NCI-H526 treated with DMSO at 0.1 percent for 48 hours (cell line): Measurements from ENCODE around the gene PRKAA1.

Experiments
- DNase-seq: peaks from one replicate; lab custom pipeline; 2025; lab: John Stamatoyannopoulos, UW

Gene PRKAA1

DNA sequence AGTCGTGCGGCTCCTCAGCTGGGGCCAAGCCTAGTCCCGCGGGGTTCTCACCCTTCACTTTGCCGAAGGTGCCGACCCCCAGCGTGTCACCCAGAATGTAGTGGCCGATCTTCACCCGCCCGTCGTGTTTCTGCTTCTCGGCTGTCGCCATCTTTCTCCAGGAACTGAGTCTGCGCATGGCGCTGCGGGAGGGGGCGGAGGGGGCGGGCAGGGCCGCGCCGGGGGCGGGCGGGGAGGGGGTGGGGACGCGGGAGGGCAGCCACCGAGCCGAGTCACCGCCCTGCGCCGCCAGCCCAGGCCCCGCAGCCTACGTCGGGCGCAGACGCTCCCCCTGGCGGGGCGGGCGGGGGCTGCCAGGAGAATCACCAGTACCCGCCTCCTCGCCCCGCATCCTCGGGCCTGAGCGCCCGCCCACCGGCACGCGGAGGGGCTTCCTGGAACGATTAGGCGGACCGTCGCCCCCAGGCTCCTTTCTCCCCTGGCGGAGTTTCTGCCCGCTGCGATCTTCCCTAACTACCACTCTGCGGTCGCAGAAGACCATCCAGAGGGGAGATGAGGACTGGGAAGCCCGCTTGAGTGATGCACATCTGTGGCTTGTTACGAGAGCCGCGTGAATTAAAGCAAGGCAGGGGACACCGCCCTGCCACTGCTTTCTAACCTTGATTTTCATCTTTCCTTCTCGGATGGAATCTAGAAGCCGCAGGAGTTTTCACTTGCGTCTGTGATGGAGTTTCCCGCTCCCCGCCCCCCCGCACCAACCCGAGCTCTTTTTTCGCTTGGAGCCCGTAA lies at the start of gene PRKAA1:
Gene PRKAA1 (minus strand): TSS at position 363 of the 789 bp plus-strand sequence. CDS start 185 bp downstream, at position 178.
- DNase-seq = peak; percentile 90

DNA sequence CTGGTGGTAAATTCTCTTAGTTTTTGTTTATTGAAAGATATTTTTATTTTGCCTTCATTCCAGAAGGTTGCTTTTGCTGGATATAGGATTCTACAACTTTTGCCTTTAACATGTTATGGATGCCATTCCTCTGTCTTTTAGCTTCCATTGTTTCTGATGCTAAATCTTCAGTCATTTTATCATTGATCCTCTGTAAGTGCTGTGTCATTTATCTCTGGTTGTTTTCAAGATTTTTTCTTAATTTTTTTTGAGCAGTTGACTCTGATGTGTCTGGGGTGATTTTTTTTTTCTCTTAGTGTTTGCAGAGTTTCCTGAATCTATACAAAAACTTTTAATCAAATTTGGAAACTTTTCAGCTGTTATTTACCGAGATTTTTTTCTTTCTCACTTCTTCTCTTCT lies 49.4 kb upstream of the PRKAA1 start:
- DNase-seq = no peak

DNA sequence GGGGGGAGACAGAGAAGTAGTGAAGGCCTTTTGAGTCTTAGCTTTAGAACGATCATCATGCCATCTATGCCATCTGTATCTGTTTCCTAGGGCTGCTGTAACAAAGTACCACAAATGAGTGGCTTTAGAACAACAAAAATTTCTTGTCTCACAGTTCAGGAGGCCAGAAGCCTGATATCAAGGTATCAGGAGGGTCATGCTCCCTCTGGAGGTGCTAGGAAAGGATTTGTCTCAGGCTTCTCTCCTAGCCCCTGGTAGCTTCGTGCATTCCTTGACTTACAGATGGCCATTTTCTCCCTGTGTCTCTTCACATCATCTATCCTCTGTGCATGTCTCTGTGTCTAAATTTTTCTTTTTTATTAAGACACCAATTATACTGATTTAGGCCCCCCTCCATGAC lies 48.2 kb upstream of the PRKAA1 start:
- DNase-seq = no peak

DNA sequence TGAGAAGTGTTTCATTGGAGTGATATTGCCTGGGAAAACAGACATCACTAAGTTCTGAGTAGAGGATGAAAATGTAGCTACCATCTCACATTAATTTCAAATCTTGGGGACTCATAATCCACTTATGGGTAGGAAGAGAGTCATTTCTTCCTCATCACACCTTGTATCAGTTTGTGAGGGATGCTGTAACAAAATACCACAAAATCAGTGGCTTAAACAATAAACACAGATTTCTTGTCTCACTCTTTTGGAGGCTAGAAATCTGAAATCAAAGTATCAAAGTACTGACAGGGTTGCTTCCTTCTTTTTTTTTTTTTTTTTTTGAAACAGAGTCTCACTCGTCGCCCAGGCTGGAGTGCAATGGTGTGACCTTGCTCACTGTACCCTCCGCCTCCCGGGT lies 46.4 kb upstream of the PRKAA1 start:
- DNase-seq = no peak

DNA sequence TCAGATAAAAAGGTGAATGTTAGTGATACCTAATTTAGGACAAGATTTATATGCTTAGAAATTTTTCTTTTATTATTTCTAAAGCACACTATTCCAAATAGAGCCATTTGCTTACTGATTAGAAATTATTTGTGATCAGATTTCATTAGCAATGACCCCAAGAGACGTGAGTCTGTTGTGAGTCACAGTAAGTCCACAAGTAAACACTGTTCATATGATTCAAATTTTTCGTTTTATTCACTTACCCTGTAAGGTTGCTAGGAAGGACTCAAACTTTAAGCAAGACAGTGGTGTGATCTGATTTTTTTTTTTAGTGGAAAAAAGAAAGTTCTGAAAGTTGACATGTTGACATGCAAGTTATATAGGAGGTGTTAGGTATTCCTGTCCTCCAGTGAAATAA lies 44.2 kb upstream of the PRKAA1 start:
- DNase-seq = no peak

DNA sequence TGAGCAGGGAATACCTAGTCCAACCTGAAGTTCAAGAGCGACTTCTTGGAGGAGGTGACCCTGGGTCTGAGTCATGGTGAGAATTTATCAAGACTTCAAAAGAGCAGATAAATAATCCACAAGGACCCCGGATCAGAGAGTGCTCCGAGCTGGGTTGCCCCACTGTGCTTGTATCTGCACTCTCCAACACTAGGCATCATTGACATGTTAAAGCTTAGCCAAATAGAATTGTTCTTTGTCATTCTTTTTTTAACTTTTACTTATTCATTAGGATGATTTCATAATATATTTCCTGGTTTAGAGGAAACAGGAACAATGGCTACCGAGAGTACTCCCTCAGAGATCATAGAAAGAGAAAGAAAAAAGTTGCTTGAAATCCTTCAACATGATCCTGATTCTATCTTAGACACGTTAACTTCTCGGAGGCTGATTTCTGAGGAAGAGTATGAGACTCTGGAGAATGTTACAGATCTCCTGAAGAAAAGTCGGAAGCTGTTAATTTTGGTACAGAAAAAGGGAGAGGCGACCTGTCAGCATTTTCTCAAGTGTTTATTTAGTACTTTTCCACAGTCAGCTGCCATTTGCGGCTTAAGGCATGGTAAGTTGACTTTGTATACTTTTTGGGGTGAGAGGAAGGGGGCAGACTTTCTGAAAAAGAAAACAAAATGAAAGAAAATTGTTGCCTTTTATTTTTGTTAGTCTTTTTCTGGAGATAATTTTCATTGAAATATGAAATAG lies 43.1 kb upstream of the PRKAA1 start, which contains the start of gene CARD6:
Gene CARD6 (plus strand): TSS at position 300 of the 738 bp plus-strand sequence. CDS start 16 bp downstream, at position 316.
- DNase-seq = no peak

DNA sequence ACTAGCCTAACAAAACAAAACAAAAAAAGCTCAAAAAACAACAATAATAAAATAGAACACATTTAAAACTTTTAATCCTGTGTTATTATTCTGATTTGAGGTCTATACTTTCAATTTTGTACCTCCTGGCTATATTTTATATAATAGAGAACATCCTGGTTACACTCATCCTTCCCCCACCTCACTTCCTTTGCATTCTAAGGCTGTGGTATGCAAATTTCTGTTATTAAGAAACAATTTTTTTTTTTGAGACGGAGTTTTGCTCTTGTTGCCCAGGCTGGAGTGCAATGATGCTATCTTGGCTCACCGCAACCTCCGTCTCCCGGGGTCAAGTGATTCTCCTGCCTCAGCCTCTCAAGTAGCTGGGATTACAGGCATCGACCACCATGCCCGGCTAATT lies 39.9 kb upstream of the PRKAA1 start:
- no peak for DNase-seq

DNA sequence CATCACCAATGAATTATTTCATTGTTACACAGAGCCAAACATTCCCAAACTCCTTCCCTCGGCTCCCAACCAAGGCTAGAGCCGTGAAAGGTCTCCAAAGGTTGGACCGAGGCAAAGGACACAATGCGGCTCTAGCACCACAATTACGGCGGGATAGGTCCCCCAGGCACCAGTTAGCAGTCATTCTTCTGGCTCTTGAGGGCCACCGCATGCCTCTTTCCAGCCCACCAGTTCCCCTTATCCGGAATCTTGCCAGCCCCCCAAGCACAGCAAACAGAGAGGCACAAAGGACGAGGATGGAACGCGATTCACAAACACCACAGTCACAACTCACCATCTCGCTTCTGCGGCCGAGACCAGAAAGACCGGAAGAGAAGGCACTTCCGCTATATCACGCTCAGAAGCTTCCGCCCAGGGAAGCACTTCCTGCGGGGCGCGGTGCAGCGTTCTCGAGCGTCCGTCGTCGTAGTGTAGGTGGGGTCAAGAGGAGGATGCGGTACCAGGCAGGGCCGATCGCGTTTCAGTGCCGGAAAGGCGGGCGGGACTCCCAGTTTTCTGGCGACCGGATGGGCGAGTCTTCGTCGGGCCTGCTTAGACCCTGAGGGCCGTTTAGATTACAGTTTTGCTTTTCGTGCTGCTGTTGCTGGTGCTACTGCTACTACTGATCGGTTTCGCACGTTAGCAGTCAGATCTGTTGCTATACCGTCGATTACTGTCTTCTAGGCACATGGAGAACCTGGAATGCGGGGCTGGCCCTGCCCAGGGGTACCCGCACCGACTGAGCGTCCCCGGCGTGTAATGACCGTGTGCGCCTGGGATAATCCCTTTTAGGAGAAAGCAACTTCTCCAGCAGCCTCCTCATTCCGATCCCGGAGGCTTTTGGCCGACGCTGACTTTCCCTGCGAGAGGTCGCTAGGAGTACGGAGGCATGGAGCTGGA lies 36.9 kb upstream of the PRKAA1 start, which contains the start of gene RPL37:
Gene RPL37 (minus strand): TSS at position 374 of the 939 bp plus-strand sequence. CDS start 37 bp downstream, at position 337.
- peak; percentile 98 for DNase-seq

DNA sequence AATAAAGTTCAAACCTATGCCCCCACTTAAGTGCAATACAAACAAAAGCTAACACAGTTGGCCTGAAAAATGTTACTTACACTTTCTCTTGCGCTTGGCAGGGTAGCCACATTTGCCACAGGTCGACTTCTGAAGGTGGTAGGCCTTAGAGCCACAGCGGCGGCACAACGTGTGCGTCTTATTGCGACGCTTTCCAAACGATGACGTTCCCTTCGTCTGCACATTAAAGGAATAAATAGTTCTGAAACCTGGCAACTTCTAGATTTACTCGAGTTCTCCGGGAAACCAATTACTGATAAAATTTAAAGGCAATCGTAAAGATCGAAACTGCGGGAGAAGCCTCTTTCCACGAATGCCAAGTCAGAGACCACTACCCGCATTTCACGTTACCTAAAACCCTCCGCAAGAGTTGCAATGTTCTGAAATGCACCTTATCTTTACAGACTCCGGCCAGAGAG lies 36.2 kb upstream of the PRKAA1 start:
- DNase-seq = no peak

DNA sequence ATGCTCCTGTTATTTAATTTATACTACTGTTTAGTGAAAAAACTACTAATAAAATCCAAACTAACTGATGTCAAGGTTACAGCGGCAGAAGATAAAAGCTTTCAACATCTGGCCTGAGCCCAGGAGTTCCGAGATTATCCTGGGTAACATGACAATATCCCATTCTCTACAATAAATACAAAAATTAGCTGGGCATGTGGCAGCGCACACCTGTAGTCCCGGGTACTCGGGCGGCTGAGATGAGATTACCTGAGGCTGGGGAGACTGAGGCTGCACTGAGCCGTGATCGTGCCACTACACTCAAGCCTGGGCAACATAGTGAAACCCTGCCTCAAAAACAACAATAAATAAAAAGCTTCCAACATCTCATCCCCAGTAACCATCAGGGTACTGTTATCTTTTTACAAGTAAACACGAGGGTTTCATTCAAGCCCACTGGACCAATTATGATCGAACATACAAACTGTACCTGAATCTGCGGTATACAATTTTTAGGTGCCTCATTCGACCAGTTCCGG lies 35.6 kb upstream of the PRKAA1 start:
- no peak for DNase-seq

DNA sequence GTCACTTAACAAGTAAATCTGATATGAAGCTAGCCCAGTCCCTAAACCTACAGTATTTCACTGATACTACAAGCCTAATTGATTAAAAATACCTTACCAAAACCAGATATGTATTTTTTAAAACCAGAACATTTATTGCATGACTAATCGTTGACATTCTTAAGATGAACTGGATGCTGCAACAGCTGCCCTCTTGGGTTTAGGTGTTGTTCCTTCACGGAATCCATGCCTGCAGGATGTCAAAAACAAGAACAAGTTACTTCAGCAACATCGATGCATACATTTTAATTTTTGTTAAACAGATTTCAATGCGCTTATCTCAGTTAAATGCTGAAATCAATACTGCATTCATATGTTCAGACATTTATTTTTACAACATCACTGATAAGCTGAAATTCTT lies 34.2 kb upstream of the PRKAA1 start:
- DNase-seq = no peak

DNA sequence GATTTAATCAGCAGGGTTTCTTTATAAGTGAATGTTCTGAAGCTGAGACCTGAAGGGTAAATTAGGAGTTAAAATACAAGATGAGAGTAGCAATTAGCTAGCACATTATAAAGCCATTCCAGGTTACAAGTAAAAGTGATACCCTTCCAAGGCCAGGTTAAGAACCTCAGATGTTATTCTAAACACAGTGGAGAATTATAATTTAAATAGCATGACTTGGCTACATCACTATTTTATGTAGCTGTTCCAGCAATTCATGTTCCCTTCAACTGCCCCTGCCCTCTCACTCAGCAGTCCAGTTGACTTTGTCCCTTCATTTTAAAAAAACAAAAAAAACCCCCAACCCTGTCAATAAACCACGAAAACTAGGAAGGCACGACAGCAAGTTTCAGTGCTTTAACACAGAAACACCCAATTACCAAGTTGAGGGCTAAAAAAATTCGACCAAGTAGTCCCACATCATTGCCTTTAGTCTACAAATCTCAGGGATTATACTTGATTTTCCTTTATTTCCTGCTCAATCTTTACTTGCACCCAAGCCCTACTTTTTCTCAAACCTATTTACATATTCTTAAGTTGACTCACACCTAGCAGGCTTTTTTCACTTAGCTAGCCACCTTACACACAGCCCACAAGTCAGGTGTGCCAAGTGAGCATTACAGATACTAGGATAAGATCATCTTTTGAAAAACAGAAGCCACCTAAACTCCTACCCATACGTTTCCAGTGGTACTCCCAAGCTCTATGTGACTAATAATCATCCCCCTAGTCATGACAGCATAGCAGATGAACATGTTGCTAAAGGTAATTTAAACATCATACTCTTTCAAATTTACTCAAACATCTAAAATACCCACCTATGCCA lies 33.4 kb upstream of the PRKAA1 start:
- DNase-seq = no peak

DNA sequence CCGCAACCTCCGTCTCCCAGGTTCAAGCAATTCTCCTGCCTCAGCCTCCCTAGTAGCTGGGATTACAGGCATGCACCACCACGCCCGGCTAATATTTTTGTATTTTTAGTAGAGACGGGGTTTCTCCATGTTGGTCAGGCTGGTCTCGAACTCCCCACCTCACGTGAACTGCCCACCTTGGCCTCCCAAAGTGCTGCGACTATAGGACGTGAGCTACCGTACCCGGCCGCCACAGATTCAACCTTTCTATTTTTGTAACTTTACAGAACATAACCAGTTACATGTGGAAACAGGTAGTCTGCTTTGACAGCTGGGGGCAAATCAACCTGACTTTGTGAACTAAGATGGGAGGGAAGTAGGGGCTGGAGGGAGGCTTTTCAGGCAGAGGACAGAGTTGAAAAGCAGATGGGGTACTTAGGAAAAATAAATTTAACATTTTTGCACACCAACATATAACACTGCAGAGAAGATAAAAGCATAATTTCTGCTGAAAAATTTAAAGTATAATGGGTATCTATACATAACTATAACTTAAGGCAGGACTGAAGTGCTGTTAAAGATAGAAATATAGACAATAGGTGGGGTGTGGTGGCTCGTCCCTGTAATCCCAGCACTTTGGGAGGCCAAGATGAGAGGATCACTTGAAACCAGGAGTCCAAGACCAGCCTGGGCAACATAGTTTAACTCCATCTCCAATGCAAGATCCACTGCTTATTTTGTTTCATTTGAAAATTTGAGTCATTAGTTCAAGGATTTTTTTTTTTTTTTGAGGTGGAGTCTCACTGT lies 31.8 kb upstream of the PRKAA1 start:
- no peak for DNase-seq

DNA sequence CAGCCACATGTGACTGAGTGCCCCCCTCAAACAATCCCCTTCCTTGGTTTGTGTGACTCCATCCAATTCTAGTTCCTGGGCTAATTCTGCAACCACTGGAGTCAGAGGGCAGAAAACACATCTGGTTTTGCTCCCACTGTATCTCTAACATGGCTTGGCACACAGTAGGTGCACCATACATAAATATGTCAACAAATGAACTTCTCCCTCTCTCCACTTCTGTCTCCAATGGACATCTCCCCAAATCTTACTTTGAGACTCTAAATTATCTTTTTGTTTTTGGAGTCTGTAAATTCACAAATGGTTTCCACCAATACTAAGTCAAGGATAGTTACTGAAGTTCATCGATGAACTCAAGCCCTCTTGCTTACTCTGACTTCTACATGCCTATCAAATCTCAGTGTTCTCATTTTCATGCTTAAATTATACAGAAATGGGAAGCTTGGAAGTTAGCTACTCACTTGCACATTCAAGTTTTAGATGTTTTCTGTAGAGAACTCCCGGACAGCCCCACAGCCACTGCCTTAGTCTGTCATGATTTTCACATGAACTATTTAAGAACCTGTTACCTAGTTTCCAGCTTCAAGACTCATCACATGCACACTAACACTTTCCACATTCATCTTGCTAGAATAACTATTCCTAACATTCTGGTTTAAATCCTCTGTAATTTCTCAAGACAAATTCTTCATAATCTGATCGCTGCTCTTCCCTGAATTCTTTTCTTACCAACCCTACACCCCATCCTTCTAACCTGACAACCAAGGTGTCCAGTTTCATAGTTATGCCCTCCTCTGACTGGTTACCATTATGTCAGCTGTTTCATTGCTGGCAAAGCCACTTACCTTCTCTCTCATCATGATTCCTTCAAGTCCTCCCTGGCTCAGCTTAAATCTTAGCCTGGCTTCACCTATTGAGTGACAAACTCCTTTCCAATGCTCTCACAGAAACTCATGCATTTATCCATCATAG lies 30.8 kb upstream of the PRKAA1 start:
- no peak for DNase-seq

DNA sequence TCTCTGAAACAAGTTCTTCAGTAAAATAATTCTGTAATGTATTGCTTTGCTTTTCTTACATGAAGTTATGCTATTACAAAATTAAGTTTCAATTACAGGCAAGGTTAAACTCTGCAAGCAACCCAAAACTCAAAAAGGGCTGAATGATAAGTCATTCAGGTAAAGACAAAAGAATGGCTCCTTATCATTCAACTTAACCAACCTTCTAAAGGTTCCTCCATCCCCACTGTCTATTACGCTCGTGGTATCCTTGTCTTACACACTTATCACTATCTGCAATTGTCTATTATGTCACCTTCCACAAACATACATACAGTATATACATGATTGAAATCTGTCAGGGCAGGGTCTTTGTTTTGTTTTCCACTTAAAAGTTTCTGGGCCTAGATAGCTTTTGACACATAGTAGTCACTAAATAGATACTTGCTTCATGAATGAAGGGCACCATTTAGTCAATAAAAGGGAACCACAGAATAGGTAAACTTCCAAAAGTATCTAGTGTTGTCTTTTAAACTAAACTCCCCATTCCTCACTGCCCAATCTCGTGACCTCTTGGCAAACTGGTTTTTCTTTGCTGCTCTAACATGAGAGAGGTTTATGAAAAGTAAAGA lies 30.0 kb upstream of the PRKAA1 start:
- DNase-seq = no peak

DNA sequence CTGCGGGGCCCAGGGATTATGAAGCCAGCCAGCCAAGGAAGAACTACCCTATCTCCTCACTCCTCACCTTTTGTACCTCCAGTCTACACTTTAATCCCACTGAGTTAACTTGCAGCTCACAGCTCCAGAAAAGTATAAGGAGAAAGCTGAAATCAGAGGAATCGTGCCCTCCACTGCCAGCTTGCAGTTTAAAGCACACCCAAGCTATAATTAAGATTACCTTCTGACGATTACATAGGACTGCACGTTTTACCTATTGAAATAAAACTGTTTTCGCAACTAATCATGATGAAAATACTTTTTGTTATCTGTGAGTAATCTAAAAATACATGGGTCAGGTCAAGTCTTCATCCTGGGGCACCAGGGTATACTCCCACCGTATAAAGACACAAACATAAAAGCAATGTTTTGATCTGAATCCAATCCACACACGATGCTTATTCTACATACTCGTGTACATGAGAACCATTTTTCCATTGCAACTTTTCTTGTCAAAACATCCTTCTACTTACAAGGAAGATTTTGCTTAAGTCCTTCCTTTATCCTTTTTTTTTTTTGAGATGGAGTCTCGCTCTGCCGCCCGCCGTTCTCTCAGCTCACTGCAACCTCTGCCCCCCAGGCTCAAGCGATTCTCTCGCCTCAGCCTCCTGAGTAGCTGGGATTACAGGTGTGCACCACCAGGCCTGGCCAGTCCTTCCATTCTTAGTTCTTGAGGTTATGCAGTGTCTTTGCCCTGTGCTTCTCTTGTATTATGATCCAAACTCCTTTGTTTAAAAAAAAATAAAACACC lies 29.2 kb upstream of the PRKAA1 start:
- no peak for DNase-seq

DNA sequence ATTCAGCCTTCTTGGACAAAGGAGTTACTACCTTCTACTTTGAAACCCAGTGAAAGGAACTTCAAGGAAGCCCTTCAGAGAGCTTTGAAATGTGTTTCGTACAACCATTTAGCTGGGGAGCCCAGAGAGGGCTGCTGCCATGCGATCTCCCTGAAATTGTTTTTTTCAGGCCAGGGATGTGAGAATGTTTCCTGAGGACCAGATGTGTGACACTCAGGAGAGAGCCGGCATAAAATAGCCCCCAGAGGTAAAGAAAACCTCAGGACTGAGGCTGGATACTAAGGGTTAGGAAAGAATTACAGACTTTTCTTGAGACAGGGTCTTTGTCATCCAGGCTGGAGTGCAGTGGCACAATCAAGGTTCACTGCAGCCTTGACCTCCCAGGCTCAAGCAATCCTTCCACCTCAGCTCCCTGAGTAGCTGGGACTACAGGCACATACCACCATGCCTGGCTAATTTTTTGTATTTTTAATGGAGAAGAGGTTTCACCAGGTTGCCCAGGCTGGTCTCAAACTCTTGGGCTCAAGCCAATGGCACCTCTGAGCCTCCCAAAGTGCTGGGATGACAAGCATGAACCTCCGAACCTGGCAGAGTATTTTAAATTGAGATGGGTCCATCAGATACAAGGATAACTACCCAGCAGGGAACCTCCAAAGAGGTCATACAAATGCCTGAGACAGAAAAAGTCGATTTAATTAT lies 28.5 kb upstream of the PRKAA1 start:
- no peak for DNase-seq
